Keratinocyte (primary cell): ENCODE measurements around the gene SORL1-AS1.

Experiments
- DNase-seq: peaks from one replicate; pipeline ENCODE4 v3.0.0-alpha.2; 2011; ENCODE audit warnings: low read depth, missing footprints, low spot score
- FAIRE-seq: peaks from 2 replicates; lab custom pipeline; 2011; peaks lifted over from hg19 to GRCh38; lab: Jason Lieb, UNC
- H2AFZ ChIP-seq: 2 replicates; pipeline ENCODE4 v1.6.0; 2012; ENCODE audit warnings: low read length, control low read depth, inconsistent platforms; ENCODE audit not compliant: control insufficient read depth
- H3K27ac ChIP-seq: 2 replicates; pipeline ENCODE4 v1.5.1; 2011; ENCODE audit warnings: low read length; ENCODE audit not compliant: control insufficient read depth, insufficient read depth
- H3K27me3 ChIP-seq: 3 replicates; pipeline ENCODE4 v1.6.0; 2011; ENCODE audit warnings: low read length; ENCODE audit not compliant: control insufficient read depth, insufficient read depth; ENCODE audit errors: extremely low read depth
- H3K36me3 ChIP-seq, 2 experiments: 2 replicates in 1 of 2; 3 replicates in 1 of 2; pipeline ENCODE4 v1.5.1; 2011; ENCODE audit warnings: low read length in 2 of 2, mild to moderate bottlenecking in 1 of 2; ENCODE audit not compliant: control insufficient read depth in 2 of 2, insufficient read depth in 2 of 2; ENCODE audit errors: extremely low read depth in 1 of 2
- H3K4me1 ChIP-seq: 3 replicates; pipeline ENCODE4 v1.5.1; 2011; ENCODE audit warnings: low read length; ENCODE audit not compliant: control insufficient read depth, insufficient read depth; ENCODE audit errors: extremely low read depth
- H3K4me2 ChIP-seq: 3 replicates; pipeline ENCODE4 v1.6.0; 2011; ENCODE audit warnings: low read depth, low read length; ENCODE audit not compliant: control insufficient read depth, insufficient read depth; ENCODE audit errors: extremely low read depth
- H3K4me3 ChIP-seq, 3 experiments: fragments of 200-600 bp in 1 of 3; sonication (generic) in 1 of 3; 2 replicates in 2 of 3; 3 replicates in 1 of 3; pipeline ENCODE4 v1.5.1; 2011 to 2016; ENCODE audit warnings: low read length in 3 of 3, mild to moderate bottlenecking in 3 of 3, control low read depth in 2 of 3, inconsistent platforms in 1 of 3, low read depth in 1 of 3, mixed read lengths in 1 of 3, mixed run types in 1 of 3, moderate library complexity in 1 of 3; ENCODE audit not compliant: control insufficient read depth in 2 of 3, insufficient read depth in 2 of 3; ENCODE audit errors: extremely low read depth in 1 of 3
- H3K79me2 ChIP-seq: 2 replicates; pipeline ENCODE4 v1.6.0; 2012; ENCODE audit warnings: low read length; ENCODE audit not compliant: control insufficient read depth, insufficient read depth
- H3K9ac ChIP-seq: 3 replicates; pipeline ENCODE4 v1.6.0; 2011; ENCODE audit warnings: low read length; ENCODE audit not compliant: control insufficient read depth, insufficient read depth; ENCODE audit errors: extremely low read depth
- H3K9me1 ChIP-seq: 3 replicates; pipeline ENCODE4 v1.6.0; 2011; ENCODE audit warnings: low read length; ENCODE audit not compliant: control insufficient read depth, insufficient read depth; ENCODE audit errors: extremely low read depth
- H3K9me3 ChIP-seq: 2 replicates; pipeline ENCODE4 v1.5.1; 2012; ENCODE audit warnings: low read depth, low read length; ENCODE audit not compliant: control insufficient read depth
- H4K20me1 ChIP-seq: 3 replicates; pipeline ENCODE4 v1.6.0; 2011; ENCODE audit warnings: low read length; ENCODE audit not compliant: control insufficient read depth, insufficient read depth; ENCODE audit errors: extremely low read depth
- EZH2 ChIP-seq: IDR thresholded peaks from one replicate; pipeline ENCODE4 v1.6.1; 2012; ENCODE audit warnings: inconsistent platforms, mild to moderate bottlenecking, low read length, moderate library complexity
- dilution Hi-C: fragments of 300-500 bp; cut with MboI; formaldehyde crosslinking; loops from one replicate; pipeline ENCODE4 v1.7.0; 2020; ENCODE audit warnings: low sequenced_read_pairs; ENCODE audit not compliant: extremely low pct_ligation_motif_present
- TF ChIP-seq, protein P1 (sequence below), 3 experiments: IDR thresholded peaks in 1 of 3; conservative IDR thresholded peaks in 1 of 3; optimal IDR thresholded peaks in 1 of 3; 2 replicates in 2 of 3; 3 replicates in 1 of 3; pipeline versions ENCODE3 to v1.5.1; 2011; ENCODE audit warnings: low read length in 3 of 3, mild to moderate bottlenecking in 3 of 3, moderate library complexity in 2 of 3, control low read depth in 1 of 3, inconsistent platforms in 1 of 3; ENCODE audit not compliant: insufficient read depth in 2 of 3; ENCODE audit errors: extremely low read depth in 1 of 3

SORL1-AS1 gene

DNA sequence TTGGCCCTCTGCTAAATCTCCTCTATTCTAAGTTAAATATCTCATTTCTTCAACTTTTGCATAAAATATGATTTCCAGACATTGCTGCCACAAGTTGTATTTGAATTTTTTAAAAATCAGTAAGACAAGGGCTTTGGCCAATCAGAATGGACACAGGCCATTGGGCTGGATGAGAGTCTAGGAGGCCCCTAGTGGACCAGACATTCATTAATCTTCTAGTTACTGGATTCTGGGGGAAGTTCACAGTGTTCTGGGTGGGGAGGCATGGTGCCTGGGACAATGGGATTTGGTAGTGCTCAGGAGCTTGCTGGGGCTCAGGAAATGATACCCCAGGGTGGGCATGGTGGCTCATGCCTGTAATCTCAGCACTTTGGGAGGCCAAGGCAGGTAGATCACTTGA, 13.0 kb downstream of the SORL1-AS1 start:
- Histone ChIP-seq H3K9me1 (no peaks in the 10 kb centered on the region), H3K36me3 (no peaks in the 10 kb centered on the region), H3K4me3 (no peak overlapping the region), H3K4me1 (peaks cover 4% of the 10 kb centered on the region), H3K9ac (no peak overlapping the region), H3K27ac (no peak overlapping the region), H3K27me3 (no peaks in the 10 kb centered on the region), H3K79me2 (no peaks in the 10 kb centered on the region), H4K20me1 (no peaks in the 10 kb centered on the region), H3K9me3 (no peaks in the 10 kb centered on the region), H3K4me2 (no peak overlapping the region), H2AFZ (no peak overlapping the region)
- DNase-seq (no peak), FAIRE-seq (no peak)
- TF ChIP-seq, protein P1, sequence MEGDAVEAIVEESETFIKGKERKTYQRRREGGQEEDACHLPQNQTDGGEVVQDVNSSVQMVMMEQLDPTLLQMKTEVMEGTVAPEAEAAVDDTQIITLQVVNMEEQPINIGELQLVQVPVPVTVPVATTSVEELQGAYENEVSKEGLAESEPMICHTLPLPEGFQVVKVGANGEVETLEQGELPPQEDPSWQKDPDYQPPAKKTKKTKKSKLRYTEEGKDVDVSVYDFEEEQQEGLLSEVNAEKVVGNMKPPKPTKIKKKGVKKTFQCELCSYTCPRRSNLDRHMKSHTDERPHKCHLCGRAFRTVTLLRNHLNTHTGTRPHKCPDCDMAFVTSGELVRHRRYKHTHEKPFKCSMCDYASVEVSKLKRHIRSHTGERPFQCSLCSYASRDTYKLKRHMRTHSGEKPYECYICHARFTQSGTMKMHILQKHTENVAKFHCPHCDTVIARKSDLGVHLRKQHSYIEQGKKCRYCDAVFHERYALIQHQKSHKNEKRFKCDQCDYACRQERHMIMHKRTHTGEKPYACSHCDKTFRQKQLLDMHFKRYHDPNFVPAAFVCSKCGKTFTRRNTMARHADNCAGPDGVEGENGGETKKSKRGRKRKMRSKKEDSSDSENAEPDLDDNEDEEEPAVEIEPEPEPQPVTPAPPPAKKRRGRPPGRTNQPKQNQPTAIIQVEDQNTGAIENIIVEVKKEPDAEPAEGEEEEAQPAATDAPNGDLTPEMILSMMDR (optimal IDR thresholded peaks at IDR 0.05 in 1 of 3, IDR thresholded peaks at IDR 0.05 in 1 of 3, conservative IDR thresholded peaks at IDR 0.05 in 1 of 3; ENCODE audit: extremely low read depth in 1 of 3, insufficient read depth in 2 of 3, low read length in 3 of 3) = no peak
- TF ChIP-seq EZH2 = no peak
- dilution Hi-C loops = loop anchor here (10.0 kb wide), 1 partner anchor 115 kb away; no protein-coding TSS in a partner anchor

DNA sequence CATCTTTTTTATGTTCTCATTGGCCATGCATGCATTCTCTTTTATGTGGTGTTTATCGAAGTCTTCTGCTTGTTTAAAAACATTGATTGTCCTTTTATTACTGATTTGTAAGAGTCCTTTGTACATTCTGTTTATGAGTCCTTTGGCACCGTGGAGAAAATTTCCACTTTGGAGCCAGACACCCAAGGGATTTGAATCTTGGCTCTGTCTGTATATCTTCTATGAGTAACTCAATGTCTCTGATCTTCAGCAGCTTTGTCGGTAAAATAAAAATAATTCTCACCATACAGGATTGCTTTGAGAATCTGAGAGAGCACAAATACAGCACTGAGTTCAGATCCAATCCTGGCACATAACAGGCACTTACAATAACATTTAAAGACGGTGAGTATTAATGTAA, 13.4 kb downstream of the SORL1-AS1 start:
- no peak for FAIRE-seq

More for the DNA sequence above, 13.4 kb downstream of the SORL1-AS1 start:
- Histone ChIP-seq H3K4me3 (no peak overlapping the region), H3K27me3 (no peaks in the 10 kb centered on the region), H3K9me1 (no peaks in the 10 kb centered on the region), H3K79me2 (no peaks in the 10 kb centered on the region), H3K4me2 (no peak overlapping the region), H4K20me1 (no peaks in the 10 kb centered on the region), H3K4me1 (peaks cover 4% of the 10 kb centered on the region), H3K27ac (no peak overlapping the region), H3K9me3 (no peaks in the 10 kb centered on the region), H3K36me3 (no peaks in the 10 kb centered on the region), H2AFZ (no peak overlapping the region), H3K9ac (no peak overlapping the region)
- dilution Hi-C loops = no loop called here
- TF ChIP-seq, protein P1 (optimal IDR thresholded peaks at IDR 0.05 in 1 of 3, IDR thresholded peaks at IDR 0.05 in 1 of 3, conservative IDR thresholded peaks at IDR 0.05 in 1 of 3; ENCODE audit: extremely low read depth in 1 of 3, insufficient read depth in 2 of 3, low read length in 3 of 3) = no peak
- no peak for TF ChIP-seq EZH2
- no peak for DNase-seq
